HCT116 (cell line): ENCODE results near the gene ZNF747. TPM values are rescaled to one million over a fixed set of nuclear protein-coding genes. Genes with fewer than 3 reads are reported as not detected.

ENCODE experiments used
- ATAC-seq: fragments of 200-7000 bp; cut with Tn5 transposase; 2 replicates; pipeline ENCODE4 v1.9.1; 2020; ENCODE audit warnings: mild to moderate bottlenecking, moderate library complexity
- BruUV-seq: library from RNA; stranded (reverse); fragments of 400-500 nt; replicated peaks from 2 replicates; lab custom pipeline; 2021; lab: Mats Ljungman, UMichigan
- CTCF ChIA-PET: fragments of 300-600 bp; sonication (Branson Sonifier 250); formaldehyde crosslinking; loops from one replicate; lab custom pipeline; 2021; ENCODE audit warnings: antibody characterized with exemption; lab: Charles Lee
- POLR2A ChIA-PET: fragments of 300-600, 350-600 bp; sonication (Branson Sonifier 250); formaldehyde crosslinking; loops from one replicate; lab custom pipeline; 2021; ENCODE audit warnings: antibody characterized with exemption; lab: Charles Lee
- RAD21 ChIA-PET, 2 experiments: fragments of 300-600 bp; sonication (Branson Sonifier 250); formaldehyde crosslinking; loops; one replicate each; lab custom pipeline; 2023; ENCODE audit warnings: low total read pairs in 2 of 2; ENCODE audit not compliant: uncharacterized antibody in 2 of 2, unreplicated experiment in 2 of 2, low non-redundant PET in 1 of 2; lab: Charles Lee
- DNase-seq: peaks from one replicate; pipeline ENCODE4 v3.0.0-alpha.2; 2010; ENCODE audit warnings: low read depth, low spot score
- H2AFZ ChIP-seq: fragments of 200-600 bp; shearing (Covaris generic), sonication (generic); 2 replicates; pipeline ENCODE4 v1.6.1; 2017; ENCODE audit warnings: low read depth, mixed run types, mixed read lengths, antibody characterized with exemption, low read length; ENCODE audit not compliant: poor library complexity, severe bottlenecking
- H3K27ac ChIP-seq: 2 replicates; pipeline ENCODE4 v1.5.1; 2012; ENCODE audit warnings: low read depth, low read length
- H3K27me3 ChIP-seq: fragments of 200-600 bp; sonication (generic); 2 replicates; pipeline ENCODE4 v1.6.1; 2016; ENCODE audit warnings: mixed run types, low read length, mixed read lengths; ENCODE audit not compliant: insufficient read depth
- H3K36me3 ChIP-seq, 2 experiments: fragments of 200-500 bp in 1 of 2; fragments of 200-600 bp in 1 of 2; sonication (Bioruptor generic) in 1 of 2; sonication (generic) in 1 of 2; 2 replicates each; pipeline versions ENCODE4 v1.5.1 to v1.6.1; 2014 to 2016; ENCODE audit warnings: low read length in 2 of 2, inconsistent platforms in 1 of 2, mixed read lengths in 1 of 2, mixed run types in 1 of 2; ENCODE audit not compliant: insufficient read depth in 2 of 2, control insufficient read depth in 1 of 2
- H3K4me1 ChIP-seq, 2 experiments: fragments of 200-600 bp in 1 of 2; sonication (generic) in 1 of 2; 2 replicates each; pipeline versions ENCODE4 v1.5.1 to v1.6.1; 2012 to 2017; ENCODE audit warnings: low read length in 2 of 2, inconsistent platforms in 1 of 2, mild to moderate bottlenecking in 1 of 2, mixed read lengths in 1 of 2, mixed run types in 1 of 2, moderate library complexity in 1 of 2; ENCODE audit not compliant: insufficient read depth in 2 of 2, control insufficient read depth in 1 of 2
- H3K4me2 ChIP-seq: fragments of 200-600 bp; sonication (generic); 2 replicates; pipeline ENCODE4 v1.6.1; 2017; ENCODE audit warnings: mixed run types, low read length, mixed read lengths
- H3K4me3 ChIP-seq, 2 experiments: fragments of 200-600 bp in 1 of 2; sonication (generic) in 1 of 2; replicated peaks in 1 of 2; 2 replicates each; pipeline ENCODE4 v1.5.1; 2011 to 2016; ENCODE audit warnings: low read length in 2 of 2, control low read depth in 1 of 2, low read depth in 1 of 2, mild to moderate bottlenecking in 1 of 2, mixed read lengths in 1 of 2, mixed run types in 1 of 2
- H3K79me2 ChIP-seq: fragments of 200-600 bp; sonication (generic); 2 replicates; pipeline ENCODE4 v1.6.1; 2017; ENCODE audit warnings: mild to moderate bottlenecking, mixed run types, low read length, moderate library complexity, mixed read lengths; ENCODE audit not compliant: insufficient read depth
- H3K9ac ChIP-seq: fragments of 200-600 bp; sonication (generic); 2 replicates; pipeline ENCODE4 v1.6.1; 2016; ENCODE audit warnings: low read length, mixed read lengths
- H3K9me2 ChIP-seq: fragments of 200-600 bp; sonication (generic), shearing (Covaris generic); 2 replicates; pipeline ENCODE4 v1.6.1; 2017; ENCODE audit warnings: mixed run types, mild to moderate bottlenecking, moderate library complexity; ENCODE audit not compliant: insufficient read depth
- H3K9me3 ChIP-seq, 2 experiments: fragments of 200-500 bp in 1 of 2; fragments of 200-600 bp in 1 of 2; sonication (Bioruptor generic) in 1 of 2; sonication (generic) in 1 of 2; 2 replicates each; pipeline ENCODE4 v1.6.1; 2014 to 2017; ENCODE audit warnings: low read length in 2 of 2, mixed read lengths in 2 of 2, inconsistent platforms in 1 of 2, low read depth in 1 of 2, mild to moderate bottlenecking in 1 of 2, mixed run types in 1 of 2, moderate library complexity in 1 of 2; ENCODE audit not compliant: control insufficient read depth in 1 of 2, insufficient read depth in 1 of 2
- H4K20me1 ChIP-seq: fragments of 200-600 bp; sonication (generic), shearing (Covaris generic); 2 replicates; pipeline ENCODE4 v1.6.1; 2017; ENCODE audit warnings: mixed run types, mild to moderate bottlenecking, moderate library complexity; ENCODE audit not compliant: insufficient read depth
- ATF3 ChIP-seq: IDR thresholded peaks from 2 replicates; pipeline ENCODE4 v1.6.1; 2012
- CEBPB ChIP-seq: IDR thresholded peaks from 2 replicates; pipeline ENCODE4 v1.6.1; 2012; ENCODE audit warnings: low read depth
- CTCF ChIP-seq, 3 experiments: fragments of 200-600 bp in 1 of 3; sonication (generic) in 1 of 3; IDR thresholded peaks in 2 of 3; conservative IDR thresholded peaks in 1 of 3; 2 replicates each; pipeline ENCODE4 v1.5.1; 2012 to 2017; ENCODE audit warnings: low read depth in 2 of 3, low read length in 2 of 3, antibody characterized with exemption in 1 of 3, borderline replicate concordance in 1 of 3, control low read depth in 1 of 3, mild to moderate bottlenecking in 1 of 3, mixed read lengths in 1 of 3, mixed run types in 1 of 3, moderate library complexity in 1 of 3; ENCODE audit not compliant: insufficient read depth in 1 of 3
- EGR1 ChIP-seq: IDR thresholded peaks from 2 replicates; pipeline ENCODE4 v1.6.1; 2012; ENCODE audit warnings: low read depth
- ELF1 ChIP-seq: IDR thresholded peaks from 2 replicates; pipeline ENCODE4 v1.6.1; 2012; ENCODE audit warnings: low read depth, borderline replicate concordance
- EZH2 ChIP-seq: fragments of 200-600 bp; sonication (generic); IDR thresholded peaks from 2 replicates; pipeline ENCODE4 v1.6.1; 2017; ENCODE audit warnings: antibody characterized with exemption, mixed run types
- EZH2phosphoT487 ChIP-seq: fragments of 200-600 bp; IDR thresholded peaks from 2 replicates; pipeline ENCODE4 v1.6.1; 2018; ENCODE audit warnings: antibody characterized with exemption, borderline replicate concordance
- JUND ChIP-seq: IDR thresholded peaks from 2 replicates; pipeline ENCODE4 v1.6.1; 2012
- POLR2A ChIP-seq: IDR thresholded peaks from 2 replicates; pipeline ENCODE4 v1.7.0; 2011; ENCODE audit warnings: borderline replicate concordance; ENCODE audit not compliant: insufficient read depth, insufficient read length; ENCODE audit errors: extremely low read depth
- RAD21 ChIP-seq: IDR thresholded peaks from 2 replicates; pipeline ENCODE4 v1.6.1; 2012; ENCODE audit warnings: low read depth, mild to moderate bottlenecking
- REST ChIP-seq: IDR thresholded peaks from 2 replicates; pipeline ENCODE4 v1.6.1; 2012; ENCODE audit warnings: low read depth
- SIN3A ChIP-seq: IDR thresholded peaks from 2 replicates; pipeline ENCODE4 v1.6.1; 2012; ENCODE audit warnings: low read depth
- SP1 ChIP-seq: IDR thresholded peaks from 2 replicates; pipeline ENCODE4 v1.6.1; 2012; ENCODE audit warnings: low read depth
- SRF ChIP-seq: IDR thresholded peaks from 2 replicates; pipeline ENCODE4 v1.6.1; 2012; ENCODE audit warnings: low read depth
- TCF7L2 ChIP-seq: IDR thresholded peaks from 2 replicates; pipeline ENCODE4 v1.7.0; 2011; ENCODE audit warnings: borderline replicate concordance, inconsistent platforms; ENCODE audit not compliant: insufficient read depth, insufficient read length; ENCODE audit errors: extremely low read depth
- YY1 ChIP-seq: IDR thresholded peaks from 2 replicates; pipeline ENCODE4 v1.6.1; 2011; ENCODE audit warnings: low read length, low read depth, moderate library complexity, mild to moderate bottlenecking; ENCODE audit not compliant: insufficient replicate concordance; ENCODE audit errors: extremely low read depth
- ZFX ChIP-seq: fragments of 450-650 bp; IDR thresholded peaks from 2 replicates; pipeline ENCODE4 v1.6.1; 2017
- intact Hi-C: fragments of 100-400 bp; cut with micrococcal nuclease; formaldehyde crosslinking; loops from 2 replicates; pipeline ENCODE4 v1.10.0; 2022
- total RNA-seq: library from RNA; stranded (reverse); gene quantifications from one replicate; pipeline ENCODE4 v1.2.1, GENCODE V29; 2021; ENCODE audit not compliant: unreplicated experiment

Gene ZNF747
- total RNA-seq, 1 experiment from 2014 or later: 2.1 TPM

GRCh38 chr16:30485818-30486436 is 48.7 kb downstream of the ZNF747 start:
- Histone ChIP-seq H3K27ac (no peak overlapping the region), H3K9ac (no peak overlapping the region), H3K9me2 (no peaks in the 10 kb centered on the region), H2AFZ (no peak overlapping the region), H3K4me2 (no peak overlapping the region), H3K27me3 (no peaks in the 10 kb centered on the region), H4K20me1 (no peaks in the 10 kb centered on the region), H3K79me2 (no peaks in the 10 kb centered on the region), H3K36me3 (no peaks in the 10 kb centered on the region), H3K4me3 (no peak overlapping the region), H3K9me3 (no peaks in the 10 kb centered on the region), H3K4me1 (peaks cover 0 to 6% of the 10 kb centered on the region in 2 experiments; a peak in 2 of 4 replicates)
- ChIA-PET RAD21 (no interaction called here), POLR2A (no interaction called here), CTCF (interaction anchor here (1.7 kb wide), 1 partner anchor 56 kb away, joined by 4 read pairs; the partner anchor contains the start of gene DCTPP1)
- intact Hi-C loops: no loop called here
- TF ChIP-seq ZFX: no peak
- no peak for TF ChIP-seq CEBPB
- TF ChIP-seq EZH2phosphoT487: no peak
- no peak for TF ChIP-seq JUND
- TF ChIP-seq CTCF (IDR thresholded peaks at IDR 0.05 in 2 of 3, conservative IDR thresholded peaks at IDR 0.05 in 1 of 3; ENCODE audit: borderline replicate concordance in 1 of 3, insufficient read depth in 1 of 3, low read depth in 2 of 3, low read length in 2 of 3): no peak
- no peak for TF ChIP-seq REST
- no peak for TF ChIP-seq EZH2
- no peak for TF ChIP-seq POLR2A
- no peak for TF ChIP-seq RAD21
- no peak for TF ChIP-seq SRF
- no peak for TF ChIP-seq EGR1
- TF ChIP-seq ATF3: no peak
- TF ChIP-seq ELF1: no peak
- TF ChIP-seq YY1: no peak
- no peak for TF ChIP-seq TCF7L2
- TF ChIP-seq SIN3A: no peak
- no peak for TF ChIP-seq SP1
- BruUV-seq: no TSS peak
- no peak for DNase-seq
- ATAC-seq: no peak
